Measurements from ENCODE around the gene FAM20C. TPM values are rescaled to one million over a fixed set of nuclear protein-coding genes. Genes with fewer than 3 reads are reported as not detected.
A peak's percentile ranks its signal among the peaks of the same experiment; 100 is the strongest.

FAM20C gene
- total RNA-seq, 1 experiment from 2014 or later: 62.6 TPM

DNA sequence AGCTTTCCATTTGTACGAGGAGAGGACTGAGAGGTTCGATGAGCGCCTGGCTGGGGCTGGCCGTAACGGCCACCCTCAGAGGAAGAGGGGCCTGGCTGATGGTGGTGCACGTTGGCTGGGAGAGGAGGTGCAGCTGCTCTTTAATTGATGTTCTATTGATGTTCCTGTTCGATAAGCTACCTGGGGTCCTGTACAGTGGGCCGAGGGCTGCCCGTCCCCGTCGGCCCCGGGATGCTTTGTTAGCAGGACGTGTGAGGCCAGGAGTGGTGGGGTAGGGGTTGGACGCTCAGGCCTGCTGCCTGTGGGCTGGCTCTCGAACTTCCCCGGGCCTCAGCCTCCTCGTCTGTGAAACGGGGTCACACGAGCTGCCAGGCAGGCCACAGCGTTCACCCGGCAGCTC, 25.4 kb downstream of the FAM20C start:
- Histone ChIP-seq H2AK5ac (ENCODE audit: insufficient read length, low read length) (no peak overlapping the region), H4K91ac (ENCODE audit: insufficient read length, low read depth, low read length) (no peak overlapping the region), H3K4me1 (ENCODE audit: insufficient read depth, low read length) (no peaks in the 10 kb centered on the region; the same call in 1 of the 2 replicates), H4K5ac (ENCODE audit: insufficient read length, low read depth, low read length) (no peak overlapping the region), H3T11ph (ENCODE audit: low read length) (no peak overlapping the region), H2BK120ac (ENCODE audit: low read depth, low read length, poor library complexity, severe bottlenecking) (no peak overlapping the region), H3K79me2 (ENCODE audit: insufficient read depth, low read length) (no peaks in the 10 kb centered on the region; the same call in 1 of the 2 replicates), H2AFZ (ENCODE audit: low read length) (no peak overlapping the region), H3K27ac (ENCODE audit: insufficient read length, low read depth, low read length) (no peak overlapping the region), H2BK20ac (ENCODE audit: low read depth, low read length, poor library complexity, severe bottlenecking) (no peak overlapping the region), H4K20me1 (ENCODE audit: control insufficient read depth, insufficient read depth, insufficient read length) (peaks cover 2% of the 10 kb centered on the region), H3K4me2 (ENCODE audit: insufficient read depth, insufficient read length, low read length) (no peak overlapping the region), H3K9ac (ENCODE audit: extremely low read depth, insufficient read length, low read length) (no peak overlapping the region), H3K23me2 (ENCODE audit: insufficient read length, low read depth, low read length, poor library complexity, severe bottlenecking) (no peaks in the 10 kb centered on the region), H3K79me1 (ENCODE audit: insufficient read depth, low read depth, low read length, poor library complexity, severe bottlenecking) (no peaks in the 10 kb centered on the region), H4K8ac (replicated peaks; ENCODE audit: insufficient read length, low read depth, low read length) (no peak overlapping the region), H3K14ac (ENCODE audit: insufficient read depth, low read length) (no peak overlapping the region), H3K56ac (ENCODE audit: insufficient read length, low read depth, low read length) (no peak overlapping the region), H3K27me3 (ENCODE audit: insufficient read depth, low read length) (no peaks in the 10 kb centered on the region), H3K4ac (ENCODE audit: low read depth, low read length) (no peak overlapping the region), H3K9me3 (ENCODE audit: control insufficient read depth, low read depth, low read length) (no peaks in the 10 kb centered on the region), H2BK5ac (ENCODE audit: insufficient read length, low read length) (no peak overlapping the region), H2BK12ac (ENCODE audit: insufficient read length, low read depth, low read length) (no peak overlapping the region), H3K18ac (ENCODE audit: insufficient read length, low read depth, low read length) (no peak overlapping the region), H2BK15ac (ENCODE audit: low read depth, low read length) (no peak overlapping the region; the same call in 1 of the 2 replicates), H3K23ac (ENCODE audit: insufficient read length, low read depth, low read length) (no peak overlapping the region)
- TF ChIP-seq, protein P1, sequence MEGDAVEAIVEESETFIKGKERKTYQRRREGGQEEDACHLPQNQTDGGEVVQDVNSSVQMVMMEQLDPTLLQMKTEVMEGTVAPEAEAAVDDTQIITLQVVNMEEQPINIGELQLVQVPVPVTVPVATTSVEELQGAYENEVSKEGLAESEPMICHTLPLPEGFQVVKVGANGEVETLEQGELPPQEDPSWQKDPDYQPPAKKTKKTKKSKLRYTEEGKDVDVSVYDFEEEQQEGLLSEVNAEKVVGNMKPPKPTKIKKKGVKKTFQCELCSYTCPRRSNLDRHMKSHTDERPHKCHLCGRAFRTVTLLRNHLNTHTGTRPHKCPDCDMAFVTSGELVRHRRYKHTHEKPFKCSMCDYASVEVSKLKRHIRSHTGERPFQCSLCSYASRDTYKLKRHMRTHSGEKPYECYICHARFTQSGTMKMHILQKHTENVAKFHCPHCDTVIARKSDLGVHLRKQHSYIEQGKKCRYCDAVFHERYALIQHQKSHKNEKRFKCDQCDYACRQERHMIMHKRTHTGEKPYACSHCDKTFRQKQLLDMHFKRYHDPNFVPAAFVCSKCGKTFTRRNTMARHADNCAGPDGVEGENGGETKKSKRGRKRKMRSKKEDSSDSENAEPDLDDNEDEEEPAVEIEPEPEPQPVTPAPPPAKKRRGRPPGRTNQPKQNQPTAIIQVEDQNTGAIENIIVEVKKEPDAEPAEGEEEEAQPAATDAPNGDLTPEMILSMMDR (conservative IDR thresholded peaks at IDR 0.05): no peak
- peaks cover 16 to 39% (median 21%) of the 10 kb centered on the region in 3 experiments for H3K36me3 Mint-ChIP-seq (ENCODE audit: insufficient read depth in 1 of 3, low read depth in 3 of 3)
- no peak for DNase-seq
- no peaks in the 10 kb centered on the region for H3K9me3 Mint-ChIP-seq
- H3K4me3 Mint-ChIP-seq: no peak overlapping the region
- WGBS (ENCODE audit: extremely low coverage, insufficient read length, low lambda C conversion rate): no CpG with 5 or more reads among the region's 21 CpGs
- H3K27ac Mint-ChIP-seq: peak overlapping the region in 2 of 3 experiments; percentile 22 to 62; a peak in 3 of 7 replicates
- peaks cover 2% of the 10 kb centered on the region; the same call in 1 of the 2 replicates for H3K27me3 Mint-ChIP-seq (ENCODE audit: low read depth)
- peaks cover 11 to 13% of the 10 kb centered on the region in 2 experiments for H3K4me1 Mint-ChIP-seq
